ENCODE measurements around the gene CCL2.

- TF ChIP-seq EZH2 (IDR thresholded peaks at IDR 0.05; ENCODE audit: insufficient read depth, poor library complexity, severe bottlenecking) (no peak), EZH2phosphoT487 (IDR thresholded peaks at IDR 0.05; ENCODE audit: insufficient read depth, low read depth) (no peak)
These were observed 17.6 kb upstream of the CCL2 start for GRCh38 chr17:34237458-34237857.

Data from GM23248 (cell line).